Fibroblast of skin of scalp (primary cell): ENCODE results near the gene CLEC11A.
A peak's percentile ranks its signal among the peaks of the same experiment; 100 is the strongest.
"Not testable (repeated sequence)": the region's sequence is repeated elsewhere in the genome, so short reads cannot be mapped to it uniquely, and the experiment has no call there.

Experiments
- DNase-seq: peaks from one replicate; pipeline ENCODE4 v3.0.0-alpha.2; 2013

CLEC11A gene

DNA sequence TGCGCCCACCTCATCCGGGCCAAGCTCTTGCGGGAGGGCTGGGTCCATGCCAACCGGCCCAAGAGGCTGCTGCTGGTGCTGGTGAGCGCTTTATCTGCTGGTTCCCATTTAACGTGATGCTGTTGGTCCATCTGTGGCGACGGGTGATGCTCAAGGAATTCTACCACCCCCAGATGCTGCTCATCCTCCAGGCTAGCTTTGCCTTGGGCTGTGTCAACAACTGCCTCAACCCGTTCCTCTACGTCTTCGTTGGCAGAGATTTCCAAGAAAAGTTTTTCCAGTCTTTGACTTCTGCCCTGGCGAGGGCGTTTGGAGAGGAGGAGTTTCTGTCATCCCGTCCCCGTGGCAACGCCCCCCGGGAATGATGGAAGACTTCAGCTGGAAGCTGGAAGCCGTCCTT, 35.9 kb downstream of the CLEC11A start:
- DNase-seq, result not testable (repeated sequence)

GRCh38 chr19:50759886-50760285, 36.7 kb downstream of the CLEC11A start:
- peak; percentile 6 for DNase-seq

DNA sequence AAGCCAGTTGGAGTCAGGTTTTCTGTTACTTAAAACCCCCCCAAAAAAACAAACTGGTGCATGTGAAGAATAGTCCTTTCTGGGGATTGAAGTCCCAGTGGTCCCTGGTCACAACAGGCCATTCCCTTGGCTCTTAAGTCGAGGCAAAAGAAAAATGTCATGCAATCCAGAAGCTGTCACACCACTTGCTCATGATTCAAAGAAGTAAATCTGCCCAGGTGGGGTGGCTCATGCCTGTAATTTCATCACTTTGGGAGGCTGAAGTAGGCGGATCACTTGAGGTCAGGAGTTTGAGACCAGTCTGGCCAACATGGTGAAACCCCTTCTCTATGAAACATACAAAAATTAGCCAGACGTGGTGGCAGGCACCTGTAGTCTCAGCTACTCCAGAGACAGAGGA, 38.3 kb downstream of the CLEC11A start:
- not testable (repeated sequence) for DNase-seq

DNA sequence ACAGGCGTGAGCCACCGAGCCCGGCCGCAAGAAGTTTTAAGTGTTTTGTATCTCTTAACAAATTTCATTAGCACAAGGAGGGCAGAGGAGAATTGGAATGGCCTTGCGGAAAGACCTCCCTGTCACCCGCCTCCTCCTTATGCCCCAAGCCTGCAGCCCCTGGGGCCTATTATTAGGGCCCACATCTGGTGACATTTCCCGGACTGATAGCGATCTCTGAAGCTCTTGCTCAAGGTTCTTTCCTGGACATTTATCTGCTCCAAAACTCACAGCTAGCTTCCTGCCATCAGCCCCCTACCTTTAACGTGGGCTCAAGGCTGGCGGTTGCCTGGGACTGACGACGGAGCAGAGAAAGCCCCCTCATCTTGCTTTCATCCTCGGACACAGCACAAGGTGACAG, 40.4 kb downstream of the CLEC11A start:
- not testable (repeated sequence) for DNase-seq

DNA sequence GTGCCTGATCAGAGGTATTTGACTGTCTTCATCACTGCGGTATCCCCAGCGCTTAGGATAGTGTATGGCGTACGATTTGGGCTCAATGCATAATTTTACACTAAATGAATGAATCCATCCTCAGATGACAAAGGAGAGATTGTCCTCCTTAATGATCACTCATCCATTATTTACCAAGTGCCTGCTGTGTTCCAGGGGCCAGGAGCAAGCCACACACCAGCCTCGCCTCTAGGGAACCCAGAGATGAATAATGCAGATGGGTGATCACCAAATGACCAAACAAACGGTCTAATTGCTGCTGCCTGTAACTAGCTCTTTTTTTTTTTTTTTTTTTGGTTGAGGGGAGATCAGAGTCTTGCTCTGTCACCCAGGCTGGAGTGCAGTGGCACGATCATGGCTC, 41.2 kb downstream of the CLEC11A start:
- no peak for DNase-seq

- not testable (repeated sequence) for DNase-seq
These were observed 43.6 kb downstream of the CLEC11A start for GRCh38 chr19:50766746-50767145.

DNA sequence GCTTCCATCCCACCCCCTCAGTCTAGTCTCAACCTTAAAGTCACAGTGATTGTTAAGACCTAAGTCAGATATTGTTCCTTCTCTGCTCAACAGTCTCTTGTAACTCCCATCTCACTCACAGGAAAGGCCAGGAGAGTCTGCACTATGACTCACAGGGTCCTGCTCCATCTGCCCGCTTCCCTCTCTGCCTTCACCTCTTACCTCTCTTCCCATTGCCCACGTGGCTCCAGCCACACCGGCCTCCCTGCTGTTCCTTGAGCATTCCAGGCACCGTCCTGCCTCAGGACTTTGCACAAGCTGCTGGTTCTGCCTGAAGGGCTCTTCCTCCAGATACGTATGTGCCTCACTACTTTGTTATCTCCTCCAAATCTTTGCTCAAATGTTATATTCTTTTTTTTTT, 44.1 kb downstream of the CLEC11A start:
- DNase-seq, result not testable (repeated sequence)

DNA sequence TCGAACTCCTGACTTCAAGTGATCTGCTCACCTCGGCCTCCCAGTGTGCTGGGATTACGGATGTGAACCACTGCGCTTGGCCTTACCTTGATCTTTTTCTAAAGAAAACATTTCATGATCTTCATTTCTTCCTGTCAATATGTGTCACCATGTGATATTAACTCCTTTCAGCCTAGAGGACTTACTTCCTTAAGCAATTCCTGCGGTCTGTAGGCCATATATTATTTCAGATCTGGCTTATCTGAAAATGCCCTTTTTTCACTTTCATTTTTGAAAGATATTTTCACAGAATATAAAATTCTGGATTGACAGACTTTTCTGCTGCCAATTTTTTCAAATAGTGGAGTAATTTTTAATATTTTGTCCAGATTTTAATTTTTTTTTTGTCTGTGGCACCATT, 45.1 kb downstream of the CLEC11A start:
- DNase-seq, result no peak

- DNase-seq, result not testable (repeated sequence)
These were observed 47.0 kb downstream of the CLEC11A start, which contains the start of gene GPR32 for GRCh38 chr19:50770164-50770563. TSS of gene GPR32 (plus strand) at chr19:50770464. CDS start at chr19:50770601, 137 bp downstream.

DNA sequence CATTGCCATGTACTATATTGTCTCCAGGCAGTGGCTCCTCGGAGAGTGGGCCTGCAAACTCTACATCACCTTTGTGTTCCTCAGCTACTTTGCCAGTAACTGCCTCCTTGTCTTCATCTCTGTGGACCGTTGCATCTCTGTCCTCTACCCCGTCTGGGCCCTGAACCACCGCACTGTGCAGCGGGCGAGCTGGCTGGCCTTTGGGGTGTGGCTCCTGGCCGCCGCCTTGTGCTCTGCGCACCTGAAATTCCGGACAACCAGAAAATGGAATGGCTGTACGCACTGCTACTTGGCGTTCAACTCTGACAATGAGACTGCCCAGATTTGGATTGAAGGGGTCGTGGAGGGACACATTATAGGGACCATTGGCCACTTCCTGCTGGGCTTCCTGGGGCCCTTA, 47.7 kb downstream of the CLEC11A start:
- no peak for DNase-seq

DNA sequence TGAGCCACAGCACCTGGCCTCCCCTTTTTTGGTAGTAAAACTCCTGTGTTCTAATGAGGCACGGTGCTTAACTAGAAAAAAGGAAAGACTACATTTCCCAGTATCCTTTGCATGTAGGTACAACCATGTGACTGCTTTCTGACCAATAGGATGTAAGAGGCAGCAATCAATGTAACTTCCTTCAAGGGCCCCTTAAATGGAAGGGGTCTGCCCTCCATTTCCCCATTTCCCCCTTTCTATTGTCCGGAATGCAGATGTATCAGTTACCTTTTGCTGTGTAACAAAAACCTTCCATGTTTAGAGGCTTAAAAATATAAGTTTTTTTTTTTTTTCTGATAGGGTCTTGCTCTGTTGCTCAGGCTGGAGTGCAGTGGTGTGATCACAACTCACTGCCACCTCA, 49.3 kb downstream of the CLEC11A start:
- DNase-seq, result no peak

DNA sequence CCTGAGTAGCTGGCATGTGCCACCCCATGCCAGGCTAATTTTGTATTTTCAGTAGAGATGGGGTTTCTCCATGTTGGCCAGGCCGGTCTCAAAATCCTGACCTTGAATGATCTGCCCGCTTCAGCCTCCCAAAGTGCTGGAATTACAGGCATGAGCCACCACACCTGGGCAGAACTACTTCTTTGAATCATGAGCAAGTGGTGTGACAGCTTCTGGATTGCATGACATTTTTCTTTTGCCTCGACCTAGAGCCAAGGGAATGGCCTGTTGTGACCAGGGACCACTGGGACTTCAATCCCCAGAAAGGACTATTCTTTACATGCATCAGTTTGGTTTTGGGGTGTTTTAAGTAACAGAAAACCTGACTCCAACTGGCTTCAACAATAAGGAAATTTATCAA, 49.7 kb downstream of the CLEC11A start:
- not testable (repeated sequence) for DNase-seq

GRCh38 chr19:50773454-50773853, 50.3 kb downstream of the CLEC11A start:
- DNase-seq, result not testable (repeated sequence)
